ENCODE results near the gene DIAPH2. TPM values are rescaled to one million over a fixed set of nuclear protein-coding genes. Genes with fewer than 3 reads are reported as not detected.

Gene DIAPH2
- total and polyA plus RNA-seq, 2 experiments from 2014 or later, result 16.2 to 56.6 TPM

DNA sequence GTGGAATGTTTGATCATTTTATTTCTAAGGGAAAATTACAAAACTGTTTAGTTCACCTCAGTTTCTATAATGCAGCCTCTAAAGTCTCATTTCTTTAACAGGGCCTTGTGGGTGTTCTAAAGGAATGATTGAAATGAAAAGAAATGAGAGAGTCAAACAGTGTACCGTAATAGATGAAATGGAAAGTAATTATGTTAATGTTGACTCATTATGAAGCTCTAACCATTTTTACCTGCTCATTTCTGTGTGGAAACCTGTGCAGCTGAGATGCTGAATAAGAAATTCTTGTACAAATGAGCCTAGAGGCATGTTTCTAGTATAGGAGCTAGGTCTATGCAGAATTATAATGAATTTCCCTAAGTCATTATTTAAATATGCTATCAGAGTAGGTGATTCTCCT, 153.9 kb downstream of the DIAPH2 start:
- Histone ChIP-seq H3K36me3 (ENCODE audit: insufficient read depth) (no peaks in the 10 kb centered on the region), H4K20me1 (replicated peaks; ENCODE audit: insufficient read depth) (no peaks in the 10 kb centered on the region), H3K27me3 (ENCODE audit: insufficient read depth) (no peaks in the 10 kb centered on the region), H3F3A (replicated peaks; ENCODE audit: low read depth) (no peaks in the 10 kb centered on the region), H3K79me2 (replicated peaks; ENCODE audit: insufficient read depth) (no peaks in the 10 kb centered on the region), H3K4me1 (ENCODE audit: insufficient read depth) (peaks cover 18% of the 10 kb centered on the region), H3K9me2 (ENCODE audit: insufficient read depth) (no peaks in the 10 kb centered on the region), H3K4me2 (no peak overlapping the region), H3K4me3 (no peak overlapping the region), H3K27ac (ENCODE audit: low read depth) (no peak overlapping the region), H2AFZ (no peak overlapping the region)
- H3K36me3 Mint-ChIP-seq (ENCODE audit: low read depth), result no peaks in the 10 kb centered on the region
- no peaks in the 10 kb centered on the region for H3K9me3 Mint-ChIP-seq
- TF ChIP-seq EZH2phosphoT487 (IDR thresholded peaks at IDR 0.05; ENCODE audit: unreplicated experiment) (no peak), CREB1 (CRISPR knock-in tag; IDR thresholded peaks at IDR 0.05; ENCODE audit: low read depth) (no peak), CTCF (conservative IDR thresholded peaks at IDR 0.05; ENCODE audit: low read depth in 2 of 2) (no peak), ZNF114 (CRISPR knock-in tag; IDR thresholded peaks at IDR 0.05) (no peak), STAT1 (IDR thresholded peaks at IDR 0.05; ENCODE audit: unreplicated experiment) (no peak), POLR2AphosphoS5 (IDR thresholded peaks at IDR 0.05; ENCODE audit: low read depth) (no peak), REST (IDR thresholded peaks at IDR 0.05; ENCODE audit: unreplicated experiment) (no peak), EZH2 (IDR thresholded peaks at IDR 0.05; ENCODE audit: low read depth, unreplicated experiment) (no peak), NANOG (IDR thresholded peaks at IDR 0.05; ENCODE audit: borderline replicate concordance) (no peak), ZNF331 (CRISPR knock-in tag; IDR thresholded peaks at IDR 0.05; ENCODE audit: low read depth) (no peak), ZNF462 (CRISPR knock-in tag; IDR thresholded peaks at IDR 0.05) (no peak), JUNB (IDR thresholded peaks at IDR 0.05; ENCODE audit: unreplicated experiment) (no peak)
- TF ChIP-seq, protein P1, sequence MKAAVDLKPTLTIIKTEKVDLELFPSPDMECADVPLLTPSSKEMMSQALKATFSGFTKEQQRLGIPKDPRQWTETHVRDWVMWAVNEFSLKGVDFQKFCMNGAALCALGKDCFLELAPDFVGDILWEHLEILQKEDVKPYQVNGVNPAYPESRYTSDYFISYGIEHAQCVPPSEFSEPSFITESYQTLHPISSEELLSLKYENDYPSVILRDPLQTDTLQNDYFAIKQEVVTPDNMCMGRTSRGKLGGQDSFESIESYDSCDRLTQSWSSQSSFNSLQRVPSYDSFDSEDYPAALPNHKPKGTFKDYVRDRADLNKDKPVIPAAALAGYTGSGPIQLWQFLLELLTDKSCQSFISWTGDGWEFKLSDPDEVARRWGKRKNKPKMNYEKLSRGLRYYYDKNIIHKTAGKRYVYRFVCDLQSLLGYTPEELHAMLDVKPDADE (IDR thresholded peaks at IDR 0.05), result no peak
- no peak overlapping the region for H3K4me3 Mint-ChIP-seq
- no peaks in the 10 kb centered on the region for H3K27me3 Mint-ChIP-seq (ENCODE audit: insufficient read depth, low read depth, poor library complexity)
- ATAC-seq, result no peak
- no peak for DNase-seq (ENCODE audit: low spot score)
- peaks cover 33% of the 10 kb centered on the region for H3K4me1 Mint-ChIP-seq
- no peak overlapping the region for H3K27ac Mint-ChIP-seq

Measured in GM23338 (cell line).